Sigmoid colon (tissue), 3 donors: ENCODE results near the gene ZNF385A.

Experiments
- POLR2A ChIP-seq, 2 donors: fragments of 450-650 bp; IDR thresholded peaks; one replicate each; pipeline ENCODE4 v1.6.1; 2016; ENCODE audit warnings: antibody characterized with exemption in 2 of 2, mild to moderate bottlenecking in 2 of 2, moderate library complexity in 2 of 2
- TF ChIP-seq, protein P1 (sequence below), 4 experiments: fragments of 450-650 bp in 3 of 4; fragments of 200-600 bp in 1 of 4; IDR thresholded peaks; one replicate each; pipeline ENCODE4 v1.5.1; 2016 to 2019; ENCODE audit warnings: antibody characterized with exemption in 4 of 4, mild to moderate bottlenecking in 3 of 4, moderate library complexity in 2 of 4

DNA sequence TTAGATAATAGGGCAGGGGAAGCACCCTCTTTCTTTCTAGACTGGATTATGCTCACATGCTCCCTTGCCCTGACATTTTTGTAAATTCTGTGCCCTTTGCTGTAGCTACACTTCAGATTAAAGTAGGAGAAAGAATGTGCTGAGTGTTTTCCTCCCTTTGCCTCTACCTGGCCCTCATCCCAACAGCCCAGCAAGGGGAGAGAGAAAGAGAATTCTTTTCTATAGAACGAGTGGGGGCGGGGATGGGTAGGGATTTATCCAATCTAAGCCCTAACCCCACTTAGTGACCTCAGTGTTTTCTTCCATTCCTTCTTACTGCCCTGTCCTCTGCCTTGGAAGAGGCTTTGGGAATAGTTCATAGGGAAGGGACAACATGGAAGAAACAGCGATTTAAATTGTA lies 33.8 kb downstream of the ZNF385A start:
- no peak for TF ChIP-seq POLR2A (IDR thresholded peaks at IDR 0.05)
- TF ChIP-seq, protein P1, sequence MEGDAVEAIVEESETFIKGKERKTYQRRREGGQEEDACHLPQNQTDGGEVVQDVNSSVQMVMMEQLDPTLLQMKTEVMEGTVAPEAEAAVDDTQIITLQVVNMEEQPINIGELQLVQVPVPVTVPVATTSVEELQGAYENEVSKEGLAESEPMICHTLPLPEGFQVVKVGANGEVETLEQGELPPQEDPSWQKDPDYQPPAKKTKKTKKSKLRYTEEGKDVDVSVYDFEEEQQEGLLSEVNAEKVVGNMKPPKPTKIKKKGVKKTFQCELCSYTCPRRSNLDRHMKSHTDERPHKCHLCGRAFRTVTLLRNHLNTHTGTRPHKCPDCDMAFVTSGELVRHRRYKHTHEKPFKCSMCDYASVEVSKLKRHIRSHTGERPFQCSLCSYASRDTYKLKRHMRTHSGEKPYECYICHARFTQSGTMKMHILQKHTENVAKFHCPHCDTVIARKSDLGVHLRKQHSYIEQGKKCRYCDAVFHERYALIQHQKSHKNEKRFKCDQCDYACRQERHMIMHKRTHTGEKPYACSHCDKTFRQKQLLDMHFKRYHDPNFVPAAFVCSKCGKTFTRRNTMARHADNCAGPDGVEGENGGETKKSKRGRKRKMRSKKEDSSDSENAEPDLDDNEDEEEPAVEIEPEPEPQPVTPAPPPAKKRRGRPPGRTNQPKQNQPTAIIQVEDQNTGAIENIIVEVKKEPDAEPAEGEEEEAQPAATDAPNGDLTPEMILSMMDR (IDR thresholded peaks at IDR 0.05): no peak
